DMS 273 treated with DMSO at 0.1 percent for 48 hours (cell line): ENCODE measurements around the gene UGDH.
"Not testable (repeated sequence)": the region's sequence is repeated elsewhere in the genome, so short reads cannot be mapped to it uniquely, and the experiment has no call there.

ENCODE experiments used
- DNase-seq: peaks from one replicate; lab custom pipeline; 2025; lab: John Stamatoyannopoulos, UW

UGDH gene

GRCh38 chr4:39529534-39529933, 2.3 kb upstream of the UGDH start:
- DNase-seq, result no peak

- DNase-seq, result no peak
These were observed 824 bp upstream of the UGDH start for GRCh38 chr4:39528061-39528465.

GRCh38 chr4:39526765-39527295, 409 bp downstream of the UGDH start:
- DNase-seq, result no peak

- no peak for DNase-seq
These were observed 1.2 kb downstream of the UGDH start for GRCh38 chr4:39525822-39526690.

- DNase-seq, result no peak
These were observed 2.9 kb downstream of the UGDH start for GRCh38 chr4:39524161-39524957.

- no peak for DNase-seq
These were observed 5.2 kb downstream of the UGDH start for GRCh38 chr4:39522068-39522467.

GRCh38 chr4:39521253-39521919, 5.9 kb downstream of the UGDH start:
- no peak for DNase-seq

GRCh38 chr4:39518484-39518883, 8.8 kb downstream of the UGDH start:
- DNase-seq, result no peak

- no peak for DNase-seq
These were observed 10.8 kb downstream of the UGDH start for GRCh38 chr4:39516407-39516966.

- not testable (repeated sequence) for DNase-seq
These were observed 11.4 kb downstream of the UGDH start for GRCh38 chr4:39515669-39516401.

GRCh38 chr4:39514888-39515401, 12.3 kb downstream of the UGDH start:
- DNase-seq, result no peak

- DNase-seq, result not testable (repeated sequence)
These were observed 13.0 kb downstream of the UGDH start for GRCh38 chr4:39514266-39514665.

GRCh38 chr4:39510348-39510929, 16.8 kb downstream of the UGDH start:
- no peak for DNase-seq

GRCh38 chr4:39505581-39505980, 21.7 kb downstream of the UGDH start:
- DNase-seq, result no peak

GRCh38 chr4:39504538-39504937, 22.7 kb downstream of the UGDH start:
- no peak for DNase-seq

- not testable (repeated sequence) for DNase-seq
These were observed 24.6 kb downstream of the UGDH start for GRCh38 chr4:39502664-39503035.

- DNase-seq, result no peak
These were observed 25.1 kb downstream of the UGDH start for GRCh38 chr4:39502019-39502663.

GRCh38 chr4:39498727-39499020, 28.6 kb downstream of the UGDH start:
- no peak for DNase-seq

- no peak for DNase-seq
These were observed 29.1 kb downstream of the UGDH start for GRCh38 chr4:39497909-39498726.
